Mesenchymal stem cell (in vitro differentiated cells and primary cell): ENCODE measurements around the gene PFKFB4.

Source experiments
- DNase-seq: peaks from one replicate; pipeline ENCODE4 v3.0.0-alpha.2; 2013
- H2AFZ ChIP-seq: one replicate; pipeline ENCODE4 v1.6.1; 2013; ENCODE audit warnings: low read depth, mild to moderate bottlenecking, control low read depth, inconsistent platforms, low read length, moderate library complexity
- H2AK5ac ChIP-seq: 2 replicates; pipeline ENCODE4 v1.6.1; 2013; ENCODE audit warnings: low read length, moderate library complexity, mild to moderate bottlenecking, inconsistent platforms; ENCODE audit not compliant: severe bottlenecking
- H2BK120ac ChIP-seq: one replicate; pipeline ENCODE4 v1.6.1; 2013; ENCODE audit warnings: low read depth, mild to moderate bottlenecking, inconsistent platforms, low read length, moderate library complexity
- H2BK12ac ChIP-seq, 2 experiments: one replicate each; pipeline ENCODE4 v1.6.1; 2013; ENCODE audit warnings: inconsistent platforms in 2 of 2, low read length in 2 of 2, mild to moderate bottlenecking in 2 of 2, moderate library complexity in 2 of 2, control low read depth in 1 of 2
- H2BK15ac ChIP-seq: one replicate; pipeline ENCODE4 v1.6.1; 2013; ENCODE audit warnings: mild to moderate bottlenecking, low read depth, inconsistent platforms; ENCODE audit not compliant: poor library complexity, severe bottlenecking
- H2BK5ac ChIP-seq: 2 replicates; pipeline ENCODE4 v1.6.1; 2013; ENCODE audit warnings: low read depth, mild to moderate bottlenecking, low read length, control low read depth, inconsistent platforms; ENCODE audit not compliant: poor library complexity, severe bottlenecking
- H3K14ac ChIP-seq, 2 experiments: one replicate each; pipeline ENCODE4 v1.6.1; 2013; ENCODE audit warnings: inconsistent platforms in 2 of 2, low read length in 2 of 2, control low read depth in 1 of 2, mild to moderate bottlenecking in 1 of 2, moderate library complexity in 1 of 2
- H3K18ac ChIP-seq, 2 experiments: one replicate each; pipeline ENCODE4 v1.6.1; 2013; ENCODE audit warnings: inconsistent platforms in 2 of 2, low read length in 2 of 2, control low read depth in 1 of 2, low read depth in 1 of 2, mild to moderate bottlenecking in 1 of 2
- H3K23ac ChIP-seq, 2 experiments: one replicate each; pipeline ENCODE4 v1.6.1; 2013; ENCODE audit warnings: inconsistent platforms in 2 of 2, low read length in 2 of 2, mild to moderate bottlenecking in 2 of 2, moderate library complexity in 2 of 2, control low read depth in 1 of 2
- H3K27ac ChIP-seq: 2 replicates; pipeline ENCODE4 v1.5.1; 2013; ENCODE audit warnings: mild to moderate bottlenecking, moderate library complexity, low read length, control low read depth, inconsistent platforms; ENCODE audit not compliant: poor library complexity, severe bottlenecking
- H3K27me3 ChIP-seq, 2 experiments: 2 replicates each; pipeline versions ENCODE4 v1.6.1 to v1.7.0; 2013; ENCODE audit warnings: low read length in 2 of 2, mild to moderate bottlenecking in 2 of 2, moderate library complexity in 2 of 2, control low read depth in 1 of 2, inconsistent platforms in 1 of 2; ENCODE audit not compliant: control insufficient read depth in 1 of 2, insufficient read depth in 1 of 2
- H3K36me3 ChIP-seq, 2 experiments: 2 replicates each; pipeline versions ENCODE4 v1.6.1 to v1.7.0; 2013; ENCODE audit warnings: low read length in 2 of 2, control low read depth in 1 of 2, inconsistent platforms in 1 of 2, low read depth in 1 of 2, mild to moderate bottlenecking in 1 of 2; ENCODE audit not compliant: insufficient read depth in 2 of 2, control insufficient read depth in 1 of 2
- H3K4ac ChIP-seq, 2 experiments: one replicate each; pipeline ENCODE4 v1.6.1; 2013; ENCODE audit warnings: inconsistent platforms in 2 of 2, low read length in 2 of 2, mild to moderate bottlenecking in 2 of 2, moderate library complexity in 2 of 2, control low read depth in 1 of 2, low read depth in 1 of 2
- H3K4me1 ChIP-seq: 2 replicates; pipeline ENCODE4 v1.6.1; 2013; ENCODE audit warnings: low read depth, low read length, control low read depth; ENCODE audit not compliant: control insufficient read depth, insufficient read depth
- H3K4me2 ChIP-seq: 2 replicates; pipeline ENCODE4 v1.6.1; 2013; ENCODE audit warnings: low read length, mild to moderate bottlenecking, inconsistent platforms; ENCODE audit not compliant: poor library complexity, severe bottlenecking
- H3K4me3 ChIP-seq, 2 experiments: 2 replicates each; pipeline versions ENCODE4 v1.5.1 to v1.7.0; 2013; ENCODE audit warnings: low read length in 2 of 2, mild to moderate bottlenecking in 2 of 2, control low read depth in 1 of 2, low read depth in 1 of 2; ENCODE audit not compliant: insufficient read depth in 1 of 2
- H3K79me1 ChIP-seq: replicated peaks from 2 replicates; pipeline ENCODE4 v1.6.1; 2013; ENCODE audit warnings: mild to moderate bottlenecking, control low read depth, low read length, inconsistent platforms; ENCODE audit not compliant: poor library complexity, severe bottlenecking
- H3K9ac ChIP-seq: 2 replicates; pipeline ENCODE4 v1.7.0; 2013; ENCODE audit warnings: mild to moderate bottlenecking, low read length, moderate library complexity
- H3K9me3 ChIP-seq: 2 replicates; pipeline ENCODE4 v1.7.0; 2013; ENCODE audit warnings: mild to moderate bottlenecking, low read length; ENCODE audit not compliant: control insufficient read depth
- H4K8ac ChIP-seq: one replicate; pipeline ENCODE4 v1.6.1; 2013; ENCODE audit warnings: inconsistent platforms, mild to moderate bottlenecking, low read length, moderate library complexity
- H4K91ac ChIP-seq: one replicate; pipeline ENCODE4 v1.6.1; 2013; ENCODE audit warnings: mild to moderate bottlenecking, low read length, inconsistent platforms
- WGBS: methylation state at CpG from one replicate; pipeline ENCODE4 v1.1.7; 2013; ENCODE audit warnings: mixed read lengths; 5-methylcytosine and 5-hydroxymethylcytosine counted together

Gene PFKFB4

DNA sequence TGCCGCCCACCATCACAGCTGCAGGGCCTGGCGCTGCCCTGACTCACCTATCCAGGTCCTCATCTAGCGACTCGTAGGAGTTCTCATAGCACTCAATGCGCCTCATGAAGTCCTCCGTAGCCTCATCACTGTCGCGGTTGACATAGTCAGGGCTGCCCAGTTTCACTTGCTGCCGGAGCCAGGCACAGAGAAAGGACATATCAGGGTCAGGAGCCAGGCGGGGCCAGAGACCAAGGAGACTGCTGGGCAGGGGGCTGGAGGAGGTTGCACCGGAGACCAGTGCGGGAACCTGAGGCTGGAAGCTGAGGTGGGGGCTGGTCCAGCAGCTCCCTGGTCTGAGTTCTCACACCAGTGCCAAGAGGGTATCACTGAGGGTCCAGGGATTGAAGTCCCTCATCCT lies 18.2 kb downstream of the PFKFB4 start:
- Histone ChIP-seq H2BK12ac (no peak overlapping the region), H3K9ac (no peak overlapping the region), H3K14ac (no peak overlapping the region), H3K9me3 (no peaks in the 10 kb centered on the region), H2BK15ac (no peak overlapping the region), H3K4me2 (no peak overlapping the region), H3K27ac (no peak overlapping the region), H2BK5ac (no peak overlapping the region), H4K8ac (no peak overlapping the region), H3K18ac (no peak overlapping the region), H3K27me3 (no peaks in the 10 kb centered on the region), H4K91ac (peak overlapping the region; percentile 16), H3K4me1 (peaks cover 6% of the 10 kb centered on the region), H2BK120ac (no peak overlapping the region), H2AK5ac (no peak overlapping the region), H3K36me3 (peaks cover 19 to 60% of the 10 kb centered on the region in 2 experiments), H2AFZ (no peak overlapping the region), H3K4me3 (no peak overlapping the region), H3K23ac (no peak overlapping the region), H3K4ac (no peak overlapping the region), H3K79me1 (peaks cover 7% of the 10 kb centered on the region)
- 97% methylated on average over 12 of the region's 12 CpGs for WGBS
- DNase-seq = no peak

DNA sequence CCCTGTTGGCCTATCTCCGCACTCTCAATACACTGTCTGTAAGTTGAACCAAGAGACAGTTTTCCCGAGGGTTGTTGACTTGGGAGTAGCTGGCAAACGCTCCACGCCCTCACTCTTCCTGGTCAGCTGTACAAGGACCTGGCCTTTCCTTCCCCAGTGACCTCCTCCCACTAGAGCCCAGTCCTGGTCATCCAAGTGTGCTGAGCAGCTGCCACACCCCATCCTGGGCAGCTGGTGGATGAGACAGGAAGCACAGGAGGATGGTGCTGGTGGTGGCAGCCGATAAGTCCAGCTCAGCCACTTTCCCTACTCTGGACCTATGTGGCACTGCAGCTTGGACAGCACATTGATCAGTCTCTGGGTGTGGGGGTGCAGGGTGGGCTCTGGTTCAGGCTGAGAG lies 19.8 kb downstream of the PFKFB4 start:
- H3K4ac ChIP-seq = no peak overlapping the region
- over 99% methylated on average over 5 of the region's 5 CpGs for WGBS

DNA sequence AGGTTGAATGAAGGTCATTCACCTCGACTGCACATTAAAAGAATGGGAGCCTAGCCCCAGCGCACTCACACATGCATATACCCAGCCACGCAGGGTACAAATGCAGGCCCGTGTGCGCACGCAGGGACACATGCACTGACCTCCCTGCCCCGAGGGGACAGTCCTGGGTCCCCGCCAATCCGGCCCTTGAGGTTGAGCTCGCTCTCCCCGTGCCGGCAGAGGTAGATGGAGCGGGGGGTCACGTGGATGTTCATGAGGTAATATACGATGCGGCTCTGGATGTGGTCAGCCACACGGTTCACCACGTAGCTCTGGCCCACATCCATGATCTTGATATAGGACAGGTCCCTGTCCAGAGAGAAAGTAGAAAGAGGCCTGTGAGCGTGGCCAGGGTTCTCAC lies 20.5 kb downstream of the PFKFB4 start:
- no peak overlapping the region for H3K4ac ChIP-seq
- no peak overlapping the region for H3K4me2 ChIP-seq
- WGBS = 97% methylated on average over 18 of the region's 19 CpGs
- H3K4me3 ChIP-seq = no peak overlapping the region
- H2BK5ac ChIP-seq = no peak overlapping the region
- no peak overlapping the region for H4K8ac ChIP-seq
- H2BK15ac ChIP-seq = no peak overlapping the region
- no peak overlapping the region for H2AK5ac ChIP-seq
- peaks cover 19 to 53% of the 10 kb centered on the region in 2 experiments for H3K36me3 ChIP-seq
- H2BK12ac ChIP-seq = no peak overlapping the region
- H3K9ac ChIP-seq = no peak overlapping the region
- no peak overlapping the region for H3K14ac ChIP-seq
- no peak overlapping the region for H3K18ac ChIP-seq
- H3K79me1 ChIP-seq = peaks cover 10% of the 10 kb centered on the region
- H4K91ac ChIP-seq = no peak overlapping the region
- H3K23ac ChIP-seq = no peak overlapping the region
- DNase-seq = no peak
- H3K4me1 ChIP-seq = peaks cover 4% of the 10 kb centered on the region
- no peaks in the 10 kb centered on the region for H3K9me3 ChIP-seq
- H2BK120ac ChIP-seq = no peak overlapping the region
- no peak overlapping the region for H2AFZ ChIP-seq
- no peak overlapping the region for H3K27ac ChIP-seq
- H3K27me3 ChIP-seq = no peaks in the 10 kb centered on the region

More for the DNA sequence above, 19.8 kb downstream of the PFKFB4 start:
- Histone ChIP-seq H3K4me1 (peaks cover 4% of the 10 kb centered on the region), H3K9me3 (no peaks in the 10 kb centered on the region), H4K91ac (no peak overlapping the region), H3K14ac (no peak overlapping the region), H2BK120ac (no peak overlapping the region), H2BK15ac (no peak overlapping the region), H3K36me3 (peaks cover 19 to 53% of the 10 kb centered on the region in 2 experiments), H3K4me3 (no peak overlapping the region), H2BK5ac (no peak overlapping the region), H3K23ac (no peak overlapping the region), H4K8ac (no peak overlapping the region), H3K18ac (no peak overlapping the region), H3K4me2 (no peak overlapping the region), H2BK12ac (no peak overlapping the region), H3K9ac (no peak overlapping the region), H2AFZ (no peak overlapping the region), H2AK5ac (no peak overlapping the region), H3K27me3 (no peaks in the 10 kb centered on the region), H3K27ac (no peak overlapping the region), H3K79me1 (peaks cover 10% of the 10 kb centered on the region)
- no peak for DNase-seq

DNA sequence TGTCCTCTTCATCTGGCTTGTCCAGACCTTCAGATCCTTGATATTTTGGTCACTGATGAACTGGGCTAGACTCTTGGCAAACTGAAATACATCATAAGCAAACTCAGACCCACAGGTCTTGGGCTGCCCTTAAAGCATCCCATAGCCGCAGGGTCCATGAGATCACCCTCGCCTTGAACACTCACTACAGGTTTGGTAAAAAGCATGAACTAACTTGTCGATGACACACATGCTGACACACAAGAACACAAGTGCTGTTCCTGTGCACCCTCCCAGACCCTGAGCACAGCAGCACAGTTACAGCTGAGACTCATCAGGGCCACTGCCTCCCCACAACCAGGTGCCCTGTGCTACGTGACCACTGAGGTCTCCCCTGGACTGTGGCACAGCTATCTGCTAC lies 21.0 kb downstream of the PFKFB4 start:
- H4K8ac ChIP-seq = no peak overlapping the region

More for the DNA sequence above, 21.0 kb downstream of the PFKFB4 start:
- Histone ChIP-seq H3K23ac (no peak overlapping the region), H3K14ac (no peak overlapping the region), H3K4me3 (no peak overlapping the region), H4K91ac (no peak overlapping the region), H3K4me1 (peaks cover 4% of the 10 kb centered on the region), H2BK120ac (no peak overlapping the region), H3K27me3 (no peaks in the 10 kb centered on the region), H3K4ac (no peak overlapping the region), H3K27ac (no peak overlapping the region), H3K9me3 (no peaks in the 10 kb centered on the region), H2AK5ac (no peak overlapping the region), H3K9ac (no peak overlapping the region), H3K4me2 (no peak overlapping the region), H3K79me1 (peaks cover 10% of the 10 kb centered on the region), H3K18ac (no peak overlapping the region), H2BK15ac (no peak overlapping the region), H3K36me3 (peaks cover 19 to 53% of the 10 kb centered on the region in 2 experiments), H2BK5ac (no peak overlapping the region), H2AFZ (no peak overlapping the region), H2BK12ac (no peak overlapping the region)
- DNase-seq = no peak
- 94% methylated on average over 4 of the region's 4 CpGs for WGBS
